HCT116 (cell line): Measurements from ENCODE around the gene MTOR.

ENCODE experiments used
- ATF3 ChIP-seq: IDR thresholded peaks from 2 replicates; pipeline ENCODE4 v1.6.1; 2012
- CEBPB ChIP-seq: IDR thresholded peaks from 2 replicates; pipeline ENCODE4 v1.6.1; 2012; ENCODE audit warnings: low read depth
- ELF1 ChIP-seq: IDR thresholded peaks from 2 replicates; pipeline ENCODE4 v1.6.1; 2012; ENCODE audit warnings: low read depth, borderline replicate concordance
- EZH2 ChIP-seq: fragments of 200-600 bp; sonication (generic); IDR thresholded peaks from 2 replicates; pipeline ENCODE4 v1.6.1; 2017; ENCODE audit warnings: antibody characterized with exemption, mixed run types
- EZH2phosphoT487 ChIP-seq: fragments of 200-600 bp; IDR thresholded peaks from 2 replicates; pipeline ENCODE4 v1.6.1; 2018; ENCODE audit warnings: antibody characterized with exemption, borderline replicate concordance
- FOSL1 ChIP-seq: IDR thresholded peaks from 2 replicates; pipeline ENCODE4 v1.6.1; 2012; ENCODE audit warnings: low read depth
- JUND ChIP-seq: IDR thresholded peaks from 2 replicates; pipeline ENCODE4 v1.6.1; 2012
- POLR2A ChIP-seq: IDR thresholded peaks from 2 replicates; pipeline ENCODE4 v1.7.0; 2011; ENCODE audit warnings: borderline replicate concordance; ENCODE audit not compliant: insufficient read depth, insufficient read length; ENCODE audit errors: extremely low read depth
- POLR2AphosphoS5 ChIP-seq: IDR thresholded peaks from 2 replicates; pipeline ENCODE4 v1.6.1; 2011; ENCODE audit warnings: mild to moderate bottlenecking, low read depth, low read length, moderate library complexity
- REST ChIP-seq: IDR thresholded peaks from 2 replicates; pipeline ENCODE4 v1.6.1; 2012; ENCODE audit warnings: low read depth
- ZBTB33 ChIP-seq: IDR thresholded peaks from 2 replicates; pipeline ENCODE4 v1.6.1; 2011; ENCODE audit warnings: mild to moderate bottlenecking, low read length, moderate library complexity; ENCODE audit not compliant: insufficient replicate concordance; ENCODE audit errors: extremely low read depth
- ZFX ChIP-seq: fragments of 450-650 bp; IDR thresholded peaks from 2 replicates; pipeline ENCODE4 v1.6.1; 2017
- ZNF274 ChIP-seq: fragments of 200-500 bp; sonication (Bioruptor generic); IDR thresholded peaks from 2 replicates; pipeline ENCODE4 v1.6.1; 2014; ENCODE audit warnings: mild to moderate bottlenecking, low read depth, low read length, inconsistent platforms
- TF ChIP-seq, protein P1 (sequence below), 3 experiments: fragments of 200-600 bp in 1 of 3; sonication (generic) in 1 of 3; IDR thresholded peaks in 2 of 3; conservative IDR thresholded peaks in 1 of 3; 2 replicates each; pipeline ENCODE4 v1.5.1; 2012 to 2017; ENCODE audit warnings: low read depth in 2 of 3, low read length in 2 of 3, antibody characterized with exemption in 1 of 3, borderline replicate concordance in 1 of 3, control low read depth in 1 of 3, mild to moderate bottlenecking in 1 of 3, mixed read lengths in 1 of 3, mixed run types in 1 of 3, moderate library complexity in 1 of 3; ENCODE audit not compliant: insufficient read depth in 1 of 3

DNA sequence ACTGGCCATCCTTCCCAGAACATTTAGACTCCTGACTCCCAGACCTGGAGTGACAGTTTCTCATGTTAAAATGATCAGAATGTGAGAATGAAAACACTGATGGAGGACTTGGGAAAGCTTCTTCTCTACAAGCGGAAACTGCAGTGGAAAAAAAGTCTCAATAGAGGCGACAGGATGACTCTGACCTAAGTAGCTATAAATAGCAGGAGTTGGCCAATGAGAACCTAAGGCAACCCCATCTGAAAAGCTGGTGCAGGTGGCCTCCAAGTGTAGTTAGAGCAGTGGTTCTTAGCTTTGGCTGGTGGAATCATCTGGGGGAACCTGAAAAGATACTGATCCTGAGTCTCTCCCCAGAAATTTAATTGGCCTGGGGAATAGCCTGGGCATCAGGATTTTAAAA, 118.4 kb downstream of the MTOR start:
- TF ChIP-seq POLR2AphosphoS5: no peak
- no peak for TF ChIP-seq EZH2
- TF ChIP-seq, protein P1, sequence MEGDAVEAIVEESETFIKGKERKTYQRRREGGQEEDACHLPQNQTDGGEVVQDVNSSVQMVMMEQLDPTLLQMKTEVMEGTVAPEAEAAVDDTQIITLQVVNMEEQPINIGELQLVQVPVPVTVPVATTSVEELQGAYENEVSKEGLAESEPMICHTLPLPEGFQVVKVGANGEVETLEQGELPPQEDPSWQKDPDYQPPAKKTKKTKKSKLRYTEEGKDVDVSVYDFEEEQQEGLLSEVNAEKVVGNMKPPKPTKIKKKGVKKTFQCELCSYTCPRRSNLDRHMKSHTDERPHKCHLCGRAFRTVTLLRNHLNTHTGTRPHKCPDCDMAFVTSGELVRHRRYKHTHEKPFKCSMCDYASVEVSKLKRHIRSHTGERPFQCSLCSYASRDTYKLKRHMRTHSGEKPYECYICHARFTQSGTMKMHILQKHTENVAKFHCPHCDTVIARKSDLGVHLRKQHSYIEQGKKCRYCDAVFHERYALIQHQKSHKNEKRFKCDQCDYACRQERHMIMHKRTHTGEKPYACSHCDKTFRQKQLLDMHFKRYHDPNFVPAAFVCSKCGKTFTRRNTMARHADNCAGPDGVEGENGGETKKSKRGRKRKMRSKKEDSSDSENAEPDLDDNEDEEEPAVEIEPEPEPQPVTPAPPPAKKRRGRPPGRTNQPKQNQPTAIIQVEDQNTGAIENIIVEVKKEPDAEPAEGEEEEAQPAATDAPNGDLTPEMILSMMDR (IDR thresholded peaks at IDR 0.05 in 2 of 3, conservative IDR thresholded peaks at IDR 0.05 in 1 of 3; ENCODE audit: borderline replicate concordance in 1 of 3, insufficient read depth in 1 of 3, low read depth in 2 of 3, low read length in 2 of 3): no peak
- TF ChIP-seq CEBPB: no peak
- no peak for TF ChIP-seq POLR2A
- no peak for TF ChIP-seq EZH2phosphoT487
- no peak for TF ChIP-seq ELF1
- TF ChIP-seq ATF3: no peak
- TF ChIP-seq REST: no peak
- no peak for TF ChIP-seq FOSL1
- no peak for TF ChIP-seq JUND
- no peak for TF ChIP-seq ZBTB33
- no peak for TF ChIP-seq ZNF274
- no peak for TF ChIP-seq ZFX
